ENCODE data around the gene TESK1.
"Not testable (repeated sequence)": the region's sequence is repeated elsewhere in the genome, so short reads cannot be mapped to it uniquely, and the experiment has no call there.

Gene TESK1

GRCh38 chr9:35575478-35575877 lies 29.6 kb upstream of the TESK1 start:
- H3K4me3 ChIP-seq (ENCODE audit: low read length): no peak overlapping the region
- no peaks in the 10 kb centered on the region for H3K79me1 ChIP-seq (ENCODE audit: low read length)
- H3K18ac ChIP-seq (ENCODE audit: low read length): no peak overlapping the region
- no peaks in the 10 kb centered on the region for H3K4me1 ChIP-seq (ENCODE audit: control insufficient read depth, low read depth, low read length)
- H3K4ac ChIP-seq (ENCODE audit: low read depth, low read length): no peak overlapping the region
- H3K36me3 ChIP-seq (ENCODE audit: control insufficient read depth, insufficient read depth, low read length): no peaks in the 10 kb centered on the region
- H2BK15ac ChIP-seq (replicated peaks; ENCODE audit: low read depth): no peak overlapping the region
- H3K56ac ChIP-seq (ENCODE audit: low read length): no peak overlapping the region
- no peak overlapping the region for H2AK5ac ChIP-seq (ENCODE audit: low read length)
- DNase-seq: no peak
- no peak overlapping the region for H3K9ac ChIP-seq (ENCODE audit: low read length)
- H3K4me2 ChIP-seq (ENCODE audit: low read length): no peak overlapping the region
- no CpG with 5 or more reads among the region's 5 CpGs for WGBS (ENCODE audit: extremely low coverage, insufficient coverage, low lambda C conversion rate)
- no peak overlapping the region for H2BK5ac ChIP-seq (ENCODE audit: low read length)
- H4K8ac ChIP-seq (ENCODE audit: low read depth, low read length): no peak overlapping the region
- H3K27me3 ChIP-seq (ENCODE audit: insufficient read depth, low read length, poor library complexity): no peaks in the 10 kb centered on the region
- H3K79me2 ChIP-seq (ENCODE audit: control insufficient read depth, insufficient read depth, low read length): no peaks in the 10 kb centered on the region
- no peak overlapping the region for H3K23ac ChIP-seq (ENCODE audit: low read length)
- no peak overlapping the region for H4K5ac ChIP-seq (ENCODE audit: low read length)
- no peak overlapping the region for H3K27ac ChIP-seq (ENCODE audit: low read depth, low read length)
- no peak overlapping the region for H2BK120ac ChIP-seq (ENCODE audit: low read depth, low read length)

- Histone ChIP-seq H3K36me3 (ENCODE audit: control insufficient read depth, insufficient read depth, low read length) (no peaks in the 10 kb centered on the region), H2BK15ac (replicated peaks; ENCODE audit: low read depth) (no peak overlapping the region), H3K9ac (ENCODE audit: low read length) (no peak overlapping the region), H3K23ac (ENCODE audit: low read length) (no peak overlapping the region), H4K5ac (ENCODE audit: low read length) (no peak overlapping the region), H2BK120ac (ENCODE audit: low read depth, low read length) (no peak overlapping the region), H3K79me2 (ENCODE audit: control insufficient read depth, insufficient read depth, low read length) (no peaks in the 10 kb centered on the region), H3K27ac (ENCODE audit: low read depth, low read length) (no peak overlapping the region), H3K4me2 (ENCODE audit: low read length) (no peak overlapping the region), H2AK5ac (ENCODE audit: low read length) (no peak overlapping the region), H4K8ac (ENCODE audit: low read depth, low read length) (no peak overlapping the region), H3K27me3 (ENCODE audit: insufficient read depth, low read length, poor library complexity) (no peaks in the 10 kb centered on the region), H3K79me1 (ENCODE audit: low read length) (no peaks in the 10 kb centered on the region), H2BK5ac (ENCODE audit: low read length) (no peak overlapping the region), H3K56ac (ENCODE audit: low read length) (no peak overlapping the region), H3K18ac (ENCODE audit: low read length) (no peak overlapping the region), H3K4ac (ENCODE audit: low read depth, low read length) (no peak overlapping the region), H3K4me1 (ENCODE audit: control insufficient read depth, low read depth, low read length) (no peaks in the 10 kb centered on the region), H3K4me3 (ENCODE audit: low read length) (no peak overlapping the region)
- WGBS (ENCODE audit: extremely low coverage, insufficient coverage, low lambda C conversion rate): no CpG with 5 or more reads among the region's 5 CpGs
- no peak for DNase-seq
Measured at GRCh38 chr9:35577486-35577885, 27.6 kb upstream of the TESK1 start.

GRCh38 chr9:35579130-35579529 lies 25.9 kb upstream of the TESK1 start:
- Histone ChIP-seq H2BK5ac (ENCODE audit: low read length) (no peak overlapping the region), H3K4me1 (ENCODE audit: control insufficient read depth, low read depth, low read length) (no peaks in the 10 kb centered on the region), H2BK15ac (replicated peaks; ENCODE audit: low read depth) (no peak overlapping the region), H3K79me1 (ENCODE audit: low read length) (no peaks in the 10 kb centered on the region), H3K9ac (ENCODE audit: low read length) (no peak overlapping the region), H4K8ac (ENCODE audit: low read depth, low read length) (no peak overlapping the region), H3K79me2 (ENCODE audit: control insufficient read depth, insufficient read depth, low read length) (no peaks in the 10 kb centered on the region), H3K4me3 (ENCODE audit: low read length) (no peak overlapping the region), H3K18ac (ENCODE audit: low read length) (no peak overlapping the region), H4K5ac (ENCODE audit: low read length) (no peak overlapping the region), H3K36me3 (ENCODE audit: control insufficient read depth, insufficient read depth, low read length) (no peaks in the 10 kb centered on the region), H3K4ac (ENCODE audit: low read depth, low read length) (no peak overlapping the region), H2BK120ac (ENCODE audit: low read depth, low read length) (no peak overlapping the region), H3K4me2 (ENCODE audit: low read length) (no peak overlapping the region), H3K27me3 (ENCODE audit: insufficient read depth, low read length, poor library complexity) (no peaks in the 10 kb centered on the region), H2AK5ac (ENCODE audit: low read length) (no peak overlapping the region), H3K27ac (ENCODE audit: low read depth, low read length) (no peak overlapping the region), H3K56ac (ENCODE audit: low read length) (no peak overlapping the region), H3K23ac (ENCODE audit: low read length) (no peak overlapping the region)
- no CpG with 5 or more reads among the region's 1 CpG for WGBS (ENCODE audit: extremely low coverage, insufficient coverage, low lambda C conversion rate)
- DNase-seq: no peak

GRCh38 chr9:35579659-35580227 lies 25.3 kb upstream of the TESK1 start:
- not testable (repeated sequence) for H3K23ac ChIP-seq (ENCODE audit: low read length); H4K8ac ChIP-seq (ENCODE audit: low read depth, low read length); H3K4me3 ChIP-seq (ENCODE audit: low read length); H2BK120ac ChIP-seq (ENCODE audit: low read depth, low read length); H3K9ac ChIP-seq (ENCODE audit: low read length); H3K4ac ChIP-seq (ENCODE audit: low read depth, low read length); H3K56ac ChIP-seq (ENCODE audit: low read length); H2BK5ac ChIP-seq (ENCODE audit: low read length); H4K5ac ChIP-seq (ENCODE audit: low read length); H3K4me1 ChIP-seq (ENCODE audit: control insufficient read depth, low read depth, low read length); H3K79me1 ChIP-seq (ENCODE audit: low read length); H3K27ac ChIP-seq (ENCODE audit: low read depth, low read length); H3K36me3 ChIP-seq (ENCODE audit: control insufficient read depth, insufficient read depth, low read length); H2AK5ac ChIP-seq (ENCODE audit: low read length); H2BK15ac ChIP-seq (replicated peaks; ENCODE audit: low read depth); H3K4me2 ChIP-seq (ENCODE audit: low read length); H3K79me2 ChIP-seq (ENCODE audit: control insufficient read depth, insufficient read depth, low read length); H3K27me3 ChIP-seq (ENCODE audit: insufficient read depth, low read length, poor library complexity); H3K18ac ChIP-seq (ENCODE audit: low read length)
- peak; percentile 26 for DNase-seq
- no CpG with 5 or more reads among the region's 1 CpG for WGBS (ENCODE audit: extremely low coverage, insufficient coverage, low lambda C conversion rate)

GRCh38 chr9:35583521-35583920 lies 21.5 kb upstream of the TESK1 start:
- not testable (repeated sequence) for H2AK5ac ChIP-seq (ENCODE audit: low read length); H3K4ac ChIP-seq (ENCODE audit: low read depth, low read length); H2BK5ac ChIP-seq (ENCODE audit: low read length); H3K4me2 ChIP-seq (ENCODE audit: low read length); H3K27me3 ChIP-seq (ENCODE audit: insufficient read depth, low read length, poor library complexity); H4K8ac ChIP-seq (ENCODE audit: low read depth, low read length); H3K36me3 ChIP-seq (ENCODE audit: control insufficient read depth, insufficient read depth, low read length); H2BK15ac ChIP-seq (replicated peaks; ENCODE audit: low read depth); H3K79me2 ChIP-seq (ENCODE audit: control insufficient read depth, insufficient read depth, low read length); H3K4me3 ChIP-seq (ENCODE audit: low read length); H3K79me1 ChIP-seq (ENCODE audit: low read length); H2BK120ac ChIP-seq (ENCODE audit: low read depth, low read length); H3K4me1 ChIP-seq (ENCODE audit: control insufficient read depth, low read depth, low read length); H3K23ac ChIP-seq (ENCODE audit: low read length); H3K18ac ChIP-seq (ENCODE audit: low read length); H3K27ac ChIP-seq (ENCODE audit: low read depth, low read length); H3K9ac ChIP-seq (ENCODE audit: low read length); H3K56ac ChIP-seq (ENCODE audit: low read length); DNase-seq; H4K5ac ChIP-seq (ENCODE audit: low read length)
- no CpG with 5 or more reads among the region's 6 CpGs for WGBS (ENCODE audit: extremely low coverage, insufficient coverage, low lambda C conversion rate)

GRCh38 chr9:35584681-35585080 lies 20.4 kb upstream of the TESK1 start:
- not testable (repeated sequence) for H3K4me1 ChIP-seq (ENCODE audit: control insufficient read depth, low read depth, low read length); H4K8ac ChIP-seq (ENCODE audit: low read depth, low read length); H3K56ac ChIP-seq (ENCODE audit: low read length); H3K4ac ChIP-seq (ENCODE audit: low read depth, low read length); H2BK120ac ChIP-seq (ENCODE audit: low read depth, low read length); H4K5ac ChIP-seq (ENCODE audit: low read length); H3K36me3 ChIP-seq (ENCODE audit: control insufficient read depth, insufficient read depth, low read length); H3K4me3 ChIP-seq (ENCODE audit: low read length); H3K79me2 ChIP-seq (ENCODE audit: control insufficient read depth, insufficient read depth, low read length); H3K4me2 ChIP-seq (ENCODE audit: low read length); H2BK15ac ChIP-seq (replicated peaks; ENCODE audit: low read depth); H2BK5ac ChIP-seq (ENCODE audit: low read length); H3K27me3 ChIP-seq (ENCODE audit: insufficient read depth, low read length, poor library complexity); H2AK5ac ChIP-seq (ENCODE audit: low read length); DNase-seq; H3K9ac ChIP-seq (ENCODE audit: low read length); H3K79me1 ChIP-seq (ENCODE audit: low read length); H3K27ac ChIP-seq (ENCODE audit: low read depth, low read length); H3K18ac ChIP-seq (ENCODE audit: low read length); H3K23ac ChIP-seq (ENCODE audit: low read length)
- WGBS (ENCODE audit: extremely low coverage, insufficient coverage, low lambda C conversion rate): no CpG with 5 or more reads among the region's 3 CpGs

All from mesendoderm (in vitro differentiated cells).